ENCODE data around the gene SLBP.

The SLBP gene

GRCh38 chr4:1726146-1726934, 14.2 kb upstream of the SLBP start:
- peak; percentile 75 for DNase-seq

DNA sequence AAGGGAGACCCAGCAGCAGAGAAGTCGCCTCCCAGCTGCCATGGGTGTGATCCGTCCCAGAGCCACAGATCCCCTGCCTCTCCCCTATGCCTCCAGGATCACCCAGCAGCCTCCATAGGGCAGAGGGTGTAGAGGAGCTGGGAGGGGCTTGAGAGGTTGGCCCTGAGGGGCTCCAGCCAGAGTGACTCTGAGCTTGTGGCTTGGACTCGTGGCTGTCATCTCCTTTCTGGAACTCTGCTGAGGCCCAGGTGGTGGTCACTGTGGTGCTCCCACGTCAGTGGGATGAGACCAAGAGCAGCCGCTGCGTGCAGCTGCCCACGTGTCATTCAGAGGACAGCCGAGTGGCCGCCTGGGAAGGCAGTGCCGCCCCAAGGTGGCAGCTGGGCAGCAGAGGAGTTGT, 13.4 kb upstream of the SLBP start:
- DNase-seq = no peak

DNA sequence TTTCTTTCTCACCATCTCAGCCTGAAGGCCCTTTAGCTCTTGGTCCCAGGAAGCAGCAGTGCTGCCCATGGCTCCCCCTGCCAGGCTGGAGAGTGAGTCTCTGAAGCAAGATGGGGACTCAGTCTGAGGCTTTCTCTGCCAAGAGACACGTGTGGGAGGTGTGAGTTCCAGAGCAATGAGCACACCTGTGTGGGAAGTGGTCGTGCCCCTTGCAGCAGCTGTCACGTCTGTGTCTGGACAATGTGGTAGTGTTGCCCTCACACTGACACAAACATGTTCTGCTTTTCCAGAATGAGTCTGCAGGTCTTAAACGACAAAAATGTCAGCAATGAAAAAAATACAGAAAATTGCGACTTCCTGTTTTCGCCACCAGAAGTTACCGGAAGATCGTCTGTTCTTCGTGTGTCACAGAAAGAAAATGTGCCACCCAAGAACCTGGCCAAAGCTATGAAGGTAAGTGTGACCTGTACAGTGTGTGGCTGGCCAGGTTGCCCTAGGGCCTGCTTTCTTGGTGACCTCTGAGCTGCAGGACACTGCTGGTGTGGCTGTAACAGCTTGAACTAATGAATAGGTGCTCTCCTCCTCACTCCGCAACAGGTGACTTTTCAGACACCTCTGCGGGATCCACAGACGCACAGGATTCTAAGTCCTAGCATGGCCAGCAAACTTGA, 11.1 kb upstream of the SLBP start:
- no peak for DNase-seq

- no peak for DNase-seq
Measured at GRCh38 chr4:1722551-1723118, 10.5 kb upstream of the SLBP start.

DNA sequence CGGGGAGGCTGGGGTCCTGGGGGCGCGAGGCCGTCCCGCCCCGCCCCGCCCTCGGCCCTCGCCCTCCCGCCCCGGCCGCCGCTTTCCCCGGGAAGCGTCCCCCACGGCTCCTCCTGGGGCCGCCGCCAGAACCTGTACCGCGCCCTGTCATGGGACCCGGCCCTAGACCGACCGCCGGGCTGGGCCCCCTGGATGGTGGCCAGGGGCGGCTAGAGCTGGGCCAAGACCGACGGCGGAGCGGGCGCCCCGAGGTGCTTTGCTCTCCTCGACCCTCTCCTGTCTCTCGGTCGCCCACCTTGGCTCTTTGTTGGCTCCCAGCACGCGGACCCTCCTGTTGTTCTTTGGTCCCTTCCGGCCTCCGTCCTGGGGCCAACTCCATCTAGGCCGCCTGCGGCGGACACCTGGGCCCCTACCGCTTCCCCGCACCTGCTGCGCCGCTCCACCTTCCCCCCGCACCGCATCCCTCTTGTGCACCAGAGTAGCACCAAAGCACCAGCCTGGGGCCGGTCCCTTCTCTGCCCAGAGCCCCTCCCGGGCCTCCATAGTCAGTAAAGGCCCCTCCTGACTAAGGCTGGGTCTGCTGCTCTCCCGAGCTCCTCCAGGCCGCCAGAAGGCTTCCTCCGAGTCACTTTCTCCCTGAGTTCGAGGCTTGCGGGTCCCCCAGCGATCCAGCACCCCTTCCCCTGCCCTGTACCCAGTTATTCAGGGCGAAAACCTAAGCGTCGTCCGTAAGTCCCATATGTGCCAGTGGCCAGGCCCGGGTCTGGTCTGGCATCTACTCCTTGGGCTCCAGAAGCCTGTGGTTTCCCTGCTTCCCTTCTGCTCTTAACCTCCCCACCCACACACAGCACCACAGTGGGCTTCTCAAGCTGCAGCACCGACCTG, 9.8 kb upstream of the SLBP start:
- DNase-seq = no peak

DNA sequence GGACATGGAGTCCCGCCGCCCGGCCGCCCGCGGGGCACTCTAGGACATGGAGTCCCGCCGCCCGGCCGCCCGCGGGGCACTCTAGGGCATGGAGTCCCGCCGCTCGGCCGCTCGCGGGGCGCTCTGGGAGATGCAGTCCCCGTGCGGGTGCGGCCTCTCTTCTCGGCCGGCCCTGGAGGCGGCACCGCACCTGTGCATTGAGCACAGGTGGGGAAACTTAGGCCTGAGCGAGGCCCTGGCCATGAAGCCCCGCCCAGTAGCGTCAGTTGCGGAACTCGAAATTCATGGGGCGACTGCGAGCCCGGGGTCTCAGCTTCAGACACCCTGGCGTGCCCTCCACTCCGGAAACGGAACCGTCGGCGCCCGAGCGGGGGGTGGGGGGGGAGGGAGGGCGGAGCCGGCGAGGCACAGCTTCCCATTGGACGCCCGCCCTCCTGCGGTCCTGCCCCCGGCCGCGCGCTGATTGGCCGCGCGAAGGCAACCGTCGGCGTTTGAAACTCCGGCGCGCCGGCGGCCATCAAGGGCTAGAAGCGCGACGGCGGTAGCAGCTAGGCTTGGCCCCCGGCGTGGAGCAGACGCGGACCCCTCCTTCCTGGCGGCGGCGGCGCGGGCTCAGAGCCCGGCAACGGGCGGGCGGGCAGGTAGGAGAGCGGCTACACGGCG, 9.0 kb upstream of the SLBP start, which contains the start of the genes TACC3 and TMEM129:
Gene TACC3 (plus strand): TSS at position 519 of the 663 bp plus-strand sequence. CDS start 1,901 bp downstream, outside the sequence.
Gene TMEM129 (minus strand): TSS at position 321 of the 663 bp plus-strand sequence. CDS start 486 bp downstream, outside the sequence.
- DNase-seq = peak; percentile 91

DNA sequence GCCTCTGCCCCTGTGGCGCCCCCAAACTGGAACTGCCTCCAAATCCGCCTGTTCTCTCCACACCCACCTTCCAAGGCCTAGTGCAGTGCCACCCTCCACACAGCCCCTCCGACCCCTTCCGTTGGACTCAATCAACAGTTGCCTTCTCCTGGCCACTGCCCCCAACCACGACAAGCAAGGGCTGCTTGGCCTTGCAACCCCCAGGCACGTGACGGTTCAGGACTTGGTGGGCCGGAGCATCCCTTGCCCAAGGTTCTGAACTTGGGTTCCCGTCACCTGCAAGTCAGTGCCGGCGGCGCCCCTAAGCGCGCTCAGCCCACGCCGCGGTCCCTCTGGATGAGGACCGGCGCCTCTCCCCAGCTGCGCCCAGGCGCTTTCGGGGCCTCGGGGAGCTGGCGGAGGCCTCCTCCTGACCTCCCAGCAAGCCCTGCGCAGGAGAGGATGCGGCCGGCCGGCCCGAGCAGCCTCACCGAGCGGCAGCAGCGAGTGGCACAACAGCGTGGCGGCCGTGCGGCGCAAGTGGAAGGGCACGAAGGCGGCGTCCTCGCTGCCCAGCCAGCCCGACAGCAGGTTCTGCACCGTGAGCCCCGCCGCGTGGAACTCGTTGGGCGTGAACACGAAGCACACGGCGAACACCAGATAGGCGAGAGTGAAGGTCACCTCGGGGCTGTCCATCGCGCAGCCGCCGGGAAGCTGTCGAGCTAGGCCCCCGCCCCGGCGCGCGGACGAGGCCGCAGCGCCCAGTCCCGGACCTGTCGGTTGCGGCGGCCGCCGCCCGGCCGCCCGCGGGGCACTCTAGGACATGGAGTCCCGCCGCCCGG, 8.3 kb upstream of the SLBP start:
- peak; percentile 10 for DNase-seq

GRCh38 chr4:1718095-1718850, 6.2 kb upstream of the SLBP start:
- DNase-seq = no peak

DNA sequence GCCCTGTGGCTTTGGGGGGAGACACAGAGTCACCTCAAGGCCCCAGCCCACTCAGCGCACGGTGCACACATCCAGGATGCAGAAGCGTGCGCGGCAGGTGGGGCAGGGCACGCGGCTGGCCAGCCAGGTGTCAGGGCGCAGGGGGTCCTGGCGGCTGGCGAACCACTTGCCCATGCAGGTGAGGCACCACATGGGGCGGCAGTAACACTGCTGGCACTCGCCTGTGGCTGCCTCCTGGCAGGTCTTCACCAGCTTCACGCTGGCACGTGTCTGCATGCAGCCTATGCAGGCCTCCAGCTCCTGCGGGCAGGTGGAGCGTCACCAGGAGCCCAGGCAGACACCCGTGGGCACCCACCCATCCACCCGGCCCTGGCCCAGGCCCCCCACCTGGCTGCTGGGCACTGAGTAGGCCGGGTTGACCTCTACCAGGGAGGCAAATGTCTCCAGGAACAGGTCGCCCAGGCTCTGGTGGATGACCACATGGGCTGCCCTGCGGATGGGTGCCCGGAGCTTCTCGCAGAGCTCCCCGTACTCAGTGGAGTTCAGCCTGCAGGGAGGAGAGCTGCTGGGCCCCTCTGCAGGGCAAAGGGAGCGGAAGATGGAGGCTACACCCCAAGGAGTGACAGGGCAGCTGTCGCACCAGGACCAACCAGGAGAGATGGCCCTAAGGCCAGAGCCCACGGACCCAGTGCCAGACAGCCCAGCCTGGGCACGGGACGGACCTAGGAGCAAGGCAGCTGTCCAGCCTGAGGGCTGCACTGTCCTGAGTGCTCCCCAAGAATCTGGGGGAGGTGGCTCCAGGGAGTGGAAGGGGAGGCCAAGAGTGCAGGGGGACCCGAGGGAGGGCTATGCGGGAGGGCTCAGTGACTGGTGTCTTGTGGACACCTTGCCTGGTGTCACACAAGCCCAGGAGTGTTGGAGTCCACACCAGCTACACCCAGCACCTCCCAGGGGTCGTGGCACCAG, 5.3 kb upstream of the SLBP start:
- DNase-seq = no peak

DNA sequence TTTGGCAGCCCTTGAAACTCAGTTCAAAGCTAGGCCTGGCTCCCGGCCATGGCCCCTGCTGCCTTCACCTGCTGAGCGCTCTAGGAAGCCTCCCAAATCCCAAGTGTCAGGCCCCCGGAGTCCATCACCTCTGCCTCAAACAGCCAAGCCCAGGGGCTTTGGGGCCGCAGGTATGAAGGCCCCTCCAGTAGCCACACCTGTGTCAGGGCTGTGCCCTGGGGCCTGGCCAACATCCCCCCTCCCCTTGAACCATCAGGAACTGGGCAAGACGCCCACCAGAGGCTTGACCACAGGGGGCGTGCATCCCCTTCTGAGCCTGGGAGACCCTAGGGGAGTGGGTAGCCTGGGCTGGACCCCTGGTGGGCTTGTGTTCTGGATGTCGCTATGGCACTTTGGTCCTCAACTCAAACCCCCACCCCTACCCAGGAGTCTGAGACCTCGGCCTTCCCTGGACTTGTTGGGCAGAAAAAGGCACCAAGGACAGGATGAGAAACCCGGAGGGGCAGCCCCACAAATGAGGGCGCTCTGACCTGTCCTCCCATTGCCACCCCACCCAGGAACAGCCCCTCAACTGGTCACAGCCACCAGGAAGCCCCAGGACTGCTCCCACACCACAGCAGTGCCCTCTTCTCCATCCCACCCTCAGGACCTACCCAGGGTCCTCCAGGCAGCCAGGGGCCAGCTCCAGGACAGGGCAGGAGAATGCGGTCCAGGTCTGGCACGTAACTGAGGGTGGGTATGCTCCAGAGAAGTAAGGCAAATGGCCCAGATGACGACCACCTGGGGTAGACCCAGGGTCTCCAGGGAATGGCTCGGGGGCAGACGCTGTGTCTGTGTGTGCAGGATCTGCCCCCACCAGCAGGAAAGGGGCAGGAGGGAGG, 4.2 kb upstream of the SLBP start:
- DNase-seq = no peak

DNA sequence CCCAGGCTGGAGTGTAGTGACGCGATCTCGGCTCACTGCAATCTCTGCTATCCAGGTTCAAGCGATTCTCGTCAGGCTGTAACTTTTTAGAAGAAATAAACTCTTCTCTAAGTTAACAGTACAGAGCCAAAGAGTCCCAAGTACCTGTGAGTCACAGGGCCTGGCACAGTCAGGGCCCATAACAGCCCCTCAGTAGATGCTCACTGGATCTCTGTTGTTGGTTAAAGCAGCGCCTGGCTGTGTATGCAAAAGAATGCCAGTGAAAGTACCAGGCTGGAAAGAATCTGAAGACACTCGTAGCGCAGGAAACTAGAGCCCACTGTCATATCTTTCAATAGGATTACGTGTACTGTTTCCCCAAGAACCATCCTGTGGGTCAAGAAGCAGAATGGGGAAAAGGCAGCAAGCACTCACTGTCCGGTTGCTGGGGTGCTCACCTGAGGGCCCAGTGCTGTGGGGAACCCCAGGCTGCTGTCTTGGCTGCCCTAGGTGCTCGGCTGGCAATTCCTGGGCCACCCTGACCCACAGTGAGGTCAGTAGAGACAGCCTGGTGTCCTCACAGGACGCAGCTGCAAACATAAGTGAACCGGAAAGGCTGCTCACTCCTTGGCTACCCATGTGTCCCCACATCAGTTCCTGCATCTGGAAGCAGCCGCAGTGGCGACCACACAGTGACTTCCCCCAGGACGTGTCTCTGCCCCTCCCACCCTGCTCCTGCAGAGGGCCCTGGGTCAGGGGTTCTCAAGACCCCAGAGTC, 3.1 kb upstream of the SLBP start:
- no peak for DNase-seq

DNA sequence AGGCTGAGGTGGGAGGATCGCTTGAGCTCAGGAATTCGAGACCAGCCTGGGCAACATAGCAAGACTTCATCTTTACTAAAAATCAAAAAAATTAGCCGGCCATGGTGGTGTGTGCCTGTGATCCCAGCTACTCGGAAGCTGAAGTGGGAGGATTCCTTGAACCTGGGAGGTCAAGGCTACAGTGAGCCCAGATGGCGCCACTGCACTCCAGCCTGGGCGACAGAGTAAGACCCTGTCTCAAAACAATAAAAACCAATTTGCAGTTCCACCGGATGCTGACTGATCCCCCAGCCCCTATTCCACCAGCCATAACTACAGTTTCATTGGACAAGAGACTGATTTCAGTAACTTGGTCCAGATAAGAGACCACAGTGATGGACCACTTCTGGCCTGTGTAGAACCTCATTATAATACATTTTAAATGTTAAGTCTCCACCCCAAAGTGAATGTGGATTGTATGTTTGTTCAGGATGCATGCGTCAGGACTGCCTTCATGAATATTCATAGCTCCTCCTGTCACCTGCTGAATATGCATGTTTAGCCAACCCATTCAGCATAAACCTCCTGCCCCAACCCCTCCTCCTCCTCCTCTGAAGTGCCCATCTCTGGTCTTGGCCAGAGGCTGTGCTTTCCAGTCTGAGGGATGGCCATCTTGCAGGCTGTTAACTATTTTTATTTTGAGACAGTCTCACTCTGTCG, 2.3 kb upstream of the SLBP start:
- DNase-seq = no peak

GRCh38 chr4:1713003-1713851, 1.1 kb upstream of the SLBP start:
- DNase-seq = no peak

DNA sequence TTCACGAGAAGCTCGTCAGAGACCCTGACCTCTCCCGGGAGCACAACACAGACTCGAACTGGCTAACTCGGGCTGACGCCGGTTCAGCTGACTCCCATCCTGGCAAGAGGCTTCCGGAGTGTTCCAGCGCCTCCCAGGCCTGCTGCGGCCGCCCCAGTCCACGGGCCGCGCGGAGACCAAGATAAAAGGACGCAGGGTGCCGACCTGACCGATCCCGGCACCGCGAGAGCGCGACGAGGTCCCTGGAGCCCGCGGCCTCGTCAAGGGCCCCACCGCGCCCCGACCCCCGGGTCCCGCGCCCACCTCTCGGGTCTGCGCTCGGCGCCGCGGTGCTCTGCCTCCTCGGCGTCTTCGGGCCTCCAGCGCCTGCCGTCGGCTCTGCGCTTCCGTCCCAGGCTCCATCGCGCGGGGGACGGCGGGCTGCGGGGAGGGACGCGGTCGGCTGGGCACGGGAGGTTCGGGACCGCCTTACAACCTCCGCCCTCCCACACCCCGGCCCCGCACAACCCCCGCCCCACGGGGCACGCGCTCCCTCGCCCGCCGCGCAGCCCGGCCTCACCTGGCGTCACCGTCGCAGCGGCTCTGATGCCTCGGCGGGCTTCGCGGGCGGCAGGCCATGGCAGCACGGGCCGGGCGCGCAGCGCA, 426 bp downstream of the SLBP start:
- DNase-seq = peak; percentile 28

DNA sequence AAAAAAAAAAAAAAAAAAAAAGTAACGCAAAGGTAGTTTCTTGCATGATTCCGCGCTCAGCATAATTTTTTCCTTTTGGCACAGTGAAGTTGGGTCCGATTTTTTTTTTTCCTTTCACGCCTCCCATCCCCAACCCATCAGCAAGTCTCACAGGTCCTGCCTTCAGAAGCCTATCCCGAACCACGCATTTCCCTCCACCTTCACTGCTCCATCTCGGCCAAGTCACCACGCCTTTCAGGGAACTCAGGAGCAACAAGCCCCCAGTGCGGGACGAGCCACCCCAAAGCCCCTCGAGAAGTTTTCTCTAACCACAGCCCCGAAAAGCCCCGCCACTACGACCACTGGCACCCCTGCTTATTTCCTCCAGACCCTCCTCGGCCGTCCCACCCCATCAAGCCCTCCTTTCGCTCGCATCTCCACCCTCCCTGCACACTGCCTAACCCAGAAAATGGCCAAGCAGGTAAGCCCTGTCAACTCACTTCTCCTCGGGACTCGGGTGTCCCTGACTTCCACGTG, 1.0 kb downstream of the SLBP start:
- no peak for DNase-seq
